NCI-H226 (cell line): Measurements from ENCODE around the gene WIPF3.
"Not testable (repeated sequence)": the region's sequence is repeated elsewhere in the genome, so short reads cannot be mapped to it uniquely, and the experiment has no call there.

Experiments used
- DNase-seq: peaks from one replicate; pipeline ENCODE4 v3.0.0-alpha.2; 2015

Gene WIPF3

GRCh38 chr7:29956487-29956836 is 150.2 kb downstream of the WIPF3 start:
- DNase-seq, result no peak

DNA sequence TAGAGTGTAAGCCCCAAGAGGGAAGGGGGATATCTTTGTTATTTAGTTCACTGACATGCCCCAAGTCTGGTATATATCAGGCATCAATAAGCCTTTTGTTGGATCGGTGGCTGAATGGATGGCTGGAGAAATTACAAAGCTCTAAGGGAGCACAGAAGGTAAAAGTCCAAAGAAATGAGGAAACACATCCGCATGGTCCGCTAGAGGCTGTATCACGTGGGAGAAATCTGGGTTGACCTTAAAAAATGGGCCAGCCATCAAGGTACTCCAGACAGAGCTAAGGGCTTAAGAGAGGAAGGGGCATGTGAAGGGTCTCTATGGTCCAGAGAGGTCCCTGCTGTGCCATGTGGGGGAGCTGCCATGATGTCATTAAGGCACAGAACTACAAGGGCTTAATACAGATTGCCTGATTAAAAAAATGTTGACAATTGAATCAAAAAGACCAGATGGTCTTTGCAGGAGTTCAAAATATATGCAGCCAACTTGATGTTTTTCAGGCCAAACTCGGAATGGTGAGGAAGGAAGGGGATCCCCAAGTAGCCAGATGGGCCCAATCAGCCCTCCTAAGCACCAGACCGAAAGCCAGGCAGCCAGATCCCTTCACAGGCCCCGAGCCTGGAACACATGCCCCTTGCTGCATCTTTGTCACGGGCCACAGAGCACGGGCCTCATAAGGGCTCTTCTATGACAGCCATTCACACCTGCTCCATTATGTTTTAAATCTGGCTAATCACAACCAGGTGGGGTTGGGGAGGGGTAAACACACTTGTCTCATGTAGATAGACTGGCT is 151.4 kb downstream of the WIPF3 start:
- DNase-seq, result no peak

DNA sequence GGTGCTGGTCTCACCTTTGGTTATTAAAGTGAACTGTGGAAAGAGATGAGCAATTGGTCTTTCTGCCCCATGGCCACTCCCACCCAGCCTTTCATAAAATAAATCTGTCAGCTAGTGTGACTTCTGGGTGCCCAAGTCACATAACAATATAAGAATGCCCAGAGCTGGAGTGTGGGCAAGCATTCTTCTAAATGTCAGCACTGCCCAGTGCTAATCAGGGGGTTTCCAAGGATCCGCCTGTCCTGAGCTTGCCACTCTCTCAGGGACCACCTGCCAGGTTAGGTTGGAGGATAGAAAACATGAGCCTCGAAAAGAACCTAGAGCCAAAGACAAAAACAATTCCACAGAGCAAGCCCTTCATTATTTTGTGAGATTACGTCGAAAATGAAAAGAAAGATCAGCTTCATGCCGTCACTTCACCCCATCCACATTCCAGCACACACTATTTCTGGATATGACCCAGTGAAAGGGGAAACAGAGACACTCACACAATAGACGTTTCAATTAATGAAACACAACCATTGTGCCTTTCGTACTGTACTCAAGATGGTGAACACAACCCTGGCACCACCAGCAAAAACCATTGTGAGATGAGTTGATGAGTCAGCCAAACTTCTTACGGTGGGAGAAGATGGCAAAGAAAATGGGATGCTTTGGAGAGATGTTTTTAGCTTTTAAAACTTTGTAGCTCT is 152.5 kb downstream of the WIPF3 start:
- no peak for DNase-seq

GRCh38 chr7:29961611-29962010 is 155.3 kb downstream of the WIPF3 start:
- DNase-seq, result not testable (repeated sequence)

GRCh38 chr7:29962035-29962434 is 155.7 kb downstream of the WIPF3 start:
- no peak for DNase-seq

- no peak for DNase-seq
These were observed 158.7 kb downstream of the WIPF3 start for GRCh38 chr7:29965030-29965429.
